Activated CD8-positive, alpha-beta T cell treated with anti-CD3 and anti-CD28 coated beads for 36 hours (primary cell): ENCODE measurements around the gene CHRNE. TPM values are rescaled to one million over a fixed set of nuclear protein-coding genes. Genes with fewer than 3 reads are reported as not detected.

Experiments
- ATAC-seq: fragments of 200-7000 bp; cut with Tn5 transposase; one replicate; pipeline ENCODE4 v1.10.0; 2021; ENCODE audit warnings: mild to moderate bottlenecking, moderate library complexity
- CTCF ChIA-PET: fragments of 350-600 bp; sonication (Branson Sonifier 250); formaldehyde crosslinking; loops from one replicate; lab custom pipeline; 2021; ENCODE audit warnings: antibody characterized with exemption; lab: Charles Lee
- POLR2A ChIA-PET: fragments of 350-600 bp; sonication (Branson Sonifier 250); formaldehyde crosslinking; loops from one replicate; lab custom pipeline; 2021; ENCODE audit warnings: antibody characterized with exemption; lab: Charles Lee
- DNase-seq: peaks from one replicate; pipeline ENCODE4 v3.0.0-alpha.2; 2020
- H3K27ac Mint-ChIP-seq: one replicate; pipeline ENCODE4 v1.8.0; 2021; ENCODE audit warnings: mild to moderate bottlenecking, mixed read lengths
- H3K27me3 Mint-ChIP-seq: one replicate; pipeline ENCODE4 v1.8.0; 2021; ENCODE audit warnings: mixed read lengths
- H3K36me3 Mint-ChIP-seq: one replicate; pipeline ENCODE4 v1.8.0; 2021; ENCODE audit warnings: low read depth, mixed read lengths
- H3K4me1 Mint-ChIP-seq: one replicate; pipeline ENCODE4 v1.8.0; 2021; ENCODE audit warnings: low read depth, mixed read lengths
- H3K4me3 Mint-ChIP-seq: one replicate; pipeline ENCODE4 v1.8.0; 2021; ENCODE audit warnings: mild to moderate bottlenecking, moderate library complexity, mixed read lengths
- H3K9me3 Mint-ChIP-seq: one replicate; pipeline ENCODE4 v1.8.0; 2021; ENCODE audit warnings: mixed read lengths
- CTCF ChIP-seq: fragments of 200-600 bp; IDR thresholded peaks from one replicate; pipeline ENCODE4 v1.8.0; 2022; ENCODE audit warnings: antibody characterized with exemption, mild to moderate bottlenecking
- intact Hi-C: fragments of 100-400 bp; cut with micrococcal nuclease; formaldehyde crosslinking; loops from one replicate; pipeline ENCODE4 v1.10.0; 2022
- total RNA-seq, 2 experiments: library from RNA; stranded (reverse); gene quantifications; one replicate each; pipeline ENCODE4 v1.2.3, GENCODE V29; 2021

The CHRNE gene
- total RNA-seq, 2 experiments from 2014 or later, result 0.45 to 0.78 TPM

DNA sequence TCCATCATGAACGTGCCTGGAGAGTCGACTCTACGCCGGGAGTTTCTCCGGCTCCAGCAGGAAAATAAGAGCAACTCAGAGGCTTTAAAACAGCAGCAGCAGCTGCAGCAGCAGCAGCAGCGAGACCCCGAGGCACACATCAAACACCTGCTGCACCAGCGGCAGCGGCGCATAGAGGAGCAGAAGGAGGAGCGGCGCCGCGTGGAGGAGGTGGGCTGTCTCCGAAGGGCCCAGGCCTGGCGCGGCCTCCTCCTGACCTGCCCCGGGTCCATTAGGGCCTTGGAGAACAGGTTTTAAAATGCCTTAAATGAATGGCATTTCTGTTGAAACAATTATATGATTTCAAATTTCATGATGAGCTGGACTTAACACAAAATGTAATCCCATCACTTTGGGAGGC, 15.3 kb downstream of the CHRNE start:
- ChIA-PET POLR2A (interaction anchor here (0.6 kb wide), 1 partner anchor 883 kb away, joined by 3 read pairs; no protein-coding TSS in a partner anchor), CTCF (interaction anchor here (0.8 to 3.3 kb wide), 5 partner anchors 12 to 467 kb away, joined by 3 to 11 read pairs (median 4); partner anchors contain the start of genes C17orf107 and GLTPD2)
- Mint-ChIP-seq H3K4me3 (no peak overlapping the region), H3K27ac (no peak overlapping the region), H3K9me3 (no peaks in the 10 kb centered on the region), H3K4me1 (no peaks in the 10 kb centered on the region), H3K27me3 (no peaks in the 10 kb centered on the region), H3K36me3 (peaks cover 15% of the 10 kb centered on the region)
- no peak for TF ChIP-seq CTCF
- ATAC-seq (no peak), DNase-seq (no peak)
- intact Hi-C loops, result loop anchor here (5.0 kb wide), 1 partner anchor 180 kb away; no protein-coding TSS in a partner anchor

DNA sequence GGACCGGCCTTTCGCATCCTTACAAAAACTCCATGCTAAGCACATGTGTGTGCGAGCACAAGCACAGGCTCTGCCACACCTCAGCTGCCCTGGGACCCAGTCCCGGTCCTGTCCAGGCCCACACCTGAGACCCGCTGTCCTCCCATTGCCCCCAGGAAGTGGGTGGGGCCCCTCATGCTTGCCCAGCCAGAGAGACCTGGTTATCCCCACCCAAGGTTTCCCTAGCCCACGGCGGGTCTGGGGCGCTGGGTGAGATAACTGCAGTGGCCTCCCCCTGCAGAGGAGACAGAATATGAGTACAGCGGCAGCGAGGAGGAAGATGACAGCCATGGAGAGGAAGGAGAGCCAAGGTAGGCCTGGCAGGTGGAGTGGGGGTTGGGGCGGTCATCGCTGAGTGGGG, 16.1 kb downstream of the CHRNE start:
- no peak for ATAC-seq
- H3K27ac Mint-ChIP-seq, result peak overlapping the region; percentile 5
- intact Hi-C loops, result loop anchor here (5.0 kb wide), 1 partner anchor 180 kb away; no protein-coding TSS in a partner anchor

DNA sequence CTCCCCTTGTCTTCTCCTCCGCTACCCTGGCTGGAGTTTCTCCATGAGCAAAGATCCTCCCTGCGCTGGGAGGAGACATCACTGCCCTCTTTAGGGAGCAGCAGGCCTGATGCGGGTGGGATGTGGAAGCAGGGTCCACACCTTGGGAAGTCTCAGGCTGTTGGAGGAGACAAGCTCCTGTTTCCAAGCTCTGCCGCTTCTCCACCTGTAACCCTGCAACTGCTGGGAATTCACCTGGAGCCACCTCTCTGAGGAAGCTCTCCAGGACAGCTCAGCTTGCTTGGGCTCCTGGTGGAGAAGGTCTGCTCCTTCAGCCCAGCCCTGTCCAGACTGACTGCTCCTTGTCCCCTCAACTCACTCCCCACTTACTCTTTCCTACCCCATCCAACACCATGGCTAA, 18.4 kb downstream of the CHRNE start:
- intact Hi-C loops, result loop anchor here (5.0 kb wide), 1 partner anchor 97 kb away; the partner anchor contains the start of genes GLTPD2 and VMO1
- no peak for DNase-seq
- no peak for TF ChIP-seq CTCF
- no peak overlapping the region for H3K27ac Mint-ChIP-seq
- no peaks in the 10 kb centered on the region for H3K4me1 Mint-ChIP-seq
- no peaks in the 10 kb centered on the region for H3K27me3 Mint-ChIP-seq
- no peak for ATAC-seq
- no peaks in the 10 kb centered on the region for H3K9me3 Mint-ChIP-seq
- ChIA-PET POLR2A (interaction anchor here (0.8 kb wide), 1 partner anchor 14 kb away, joined by 3 read pairs; no protein-coding TSS in a partner anchor), CTCF (interaction anchor here (0.8 to 1.1 kb wide), 2 partner anchors 15 to 98 kb away, joined by 3 read pairs; partner anchors contain the start of gene C17orf107)
- no peak overlapping the region for H3K4me3 Mint-ChIP-seq
- peaks cover 11% of the 10 kb centered on the region for H3K36me3 Mint-ChIP-seq

More for the DNA sequence above, 16.1 kb downstream of the CHRNE start:
- no peak for TF ChIP-seq CTCF
- peaks cover 13% of the 10 kb centered on the region for H3K36me3 Mint-ChIP-seq
- no peak for DNase-seq
- ChIA-PET CTCF (interaction anchor here (0.8 to 3.0 kb wide), 3 partner anchors 97 to 466 kb away, joined by 3 to 8 read pairs (median 3); partner anchors contain the start of gene GLTPD2), POLR2A (interaction anchor here (0.6 kb wide), 1 partner anchor 882 kb away, joined by 3 read pairs; no protein-coding TSS in a partner anchor)
- H3K4me3 Mint-ChIP-seq, result no peak overlapping the region
- no peaks in the 10 kb centered on the region for H3K27me3 Mint-ChIP-seq
- H3K9me3 Mint-ChIP-seq, result no peaks in the 10 kb centered on the region
- no peaks in the 10 kb centered on the region for H3K4me1 Mint-ChIP-seq

DNA sequence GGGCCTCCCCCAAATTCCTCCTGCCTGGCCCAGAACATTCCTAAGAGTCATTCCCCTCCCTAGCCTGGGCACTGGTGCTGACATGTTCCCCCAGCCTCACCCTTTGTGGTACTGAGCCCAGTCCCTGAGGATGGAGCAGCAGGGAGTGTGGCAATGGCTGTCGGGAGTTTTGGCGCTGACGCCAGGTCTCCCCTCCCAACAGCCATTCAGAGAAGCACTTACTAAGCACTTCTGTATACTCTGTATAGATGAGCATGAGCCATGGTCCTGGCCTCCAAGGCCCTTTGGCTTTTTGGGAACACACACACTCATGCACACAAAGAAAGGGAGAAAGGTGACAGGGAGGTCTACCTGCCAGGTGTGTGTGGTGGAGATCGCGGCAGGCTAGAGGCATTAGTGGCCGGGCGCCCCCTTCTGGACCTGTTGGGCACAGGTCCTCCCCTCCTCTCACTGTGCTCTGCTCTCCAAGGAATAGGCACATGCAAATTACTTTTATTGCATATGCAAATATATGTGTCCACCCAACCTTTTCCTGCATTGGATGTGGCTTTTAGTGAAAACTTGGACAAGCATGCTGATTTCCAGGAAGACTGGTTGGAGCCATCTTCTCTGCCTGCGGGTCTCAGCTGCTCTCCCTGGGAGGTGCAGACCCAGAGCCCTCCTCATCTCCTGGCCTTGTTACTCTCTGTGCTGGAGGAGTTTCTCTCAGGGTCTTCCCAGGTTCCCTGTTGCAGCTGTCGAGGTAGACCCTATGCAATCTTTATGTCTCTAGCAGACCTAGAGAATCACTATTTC, 20.9 kb downstream of the CHRNE start:
- H3K36me3 Mint-ChIP-seq, result peaks cover 9% of the 10 kb centered on the region
- ChIA-PET POLR2A (no interaction called here), CTCF (interaction anchor here (0.6 to 1.8 kb wide), 15 partner anchors 18 to 315 kb away, joined by 3 to 7 read pairs (median 3); partner anchors contain the start of gene VMO1)
- no peaks in the 10 kb centered on the region for H3K27me3 Mint-ChIP-seq
- intact Hi-C loops, result loop anchor here (5.0 kb wide), 1 partner anchor 95 kb away; the partner anchor contains the start of genes GLTPD2 and VMO1
- peak; percentile 94 for ATAC-seq
- no peaks in the 10 kb centered on the region for H3K4me1 Mint-ChIP-seq
- peak; percentile 94 for TF ChIP-seq CTCF
- no peak overlapping the region for H3K27ac Mint-ChIP-seq
- no peak overlapping the region for H3K4me3 Mint-ChIP-seq
- H3K9me3 Mint-ChIP-seq, result no peaks in the 10 kb centered on the region
- peak; percentile 79 for DNase-seq
